Mesenchymal stem cell (in vitro differentiated cells and primary cell): ENCODE results near the gene PPIB.

Experiments used
- DNase-seq: peaks from one replicate; pipeline ENCODE4 v3.0.0-alpha.2; 2013
- H2AFZ ChIP-seq: one replicate; pipeline ENCODE4 v1.6.1; 2013; ENCODE audit warnings: low read depth, mild to moderate bottlenecking, control low read depth, inconsistent platforms, low read length, moderate library complexity
- H2AK5ac ChIP-seq: 2 replicates; pipeline ENCODE4 v1.6.1; 2013; ENCODE audit warnings: low read length, moderate library complexity, mild to moderate bottlenecking, inconsistent platforms; ENCODE audit not compliant: severe bottlenecking
- H2BK120ac ChIP-seq: one replicate; pipeline ENCODE4 v1.6.1; 2013; ENCODE audit warnings: low read depth, mild to moderate bottlenecking, inconsistent platforms, low read length, moderate library complexity
- H2BK12ac ChIP-seq, 2 experiments: one replicate each; pipeline ENCODE4 v1.6.1; 2013; ENCODE audit warnings: inconsistent platforms in 2 of 2, low read length in 2 of 2, mild to moderate bottlenecking in 2 of 2, moderate library complexity in 2 of 2, control low read depth in 1 of 2
- H2BK15ac ChIP-seq: one replicate; pipeline ENCODE4 v1.6.1; 2013; ENCODE audit warnings: mild to moderate bottlenecking, low read depth, inconsistent platforms; ENCODE audit not compliant: poor library complexity, severe bottlenecking
- H2BK5ac ChIP-seq: 2 replicates; pipeline ENCODE4 v1.6.1; 2013; ENCODE audit warnings: low read depth, mild to moderate bottlenecking, low read length, control low read depth, inconsistent platforms; ENCODE audit not compliant: poor library complexity, severe bottlenecking
- H3K14ac ChIP-seq, 2 experiments: one replicate each; pipeline ENCODE4 v1.6.1; 2013; ENCODE audit warnings: inconsistent platforms in 2 of 2, low read length in 2 of 2, control low read depth in 1 of 2, mild to moderate bottlenecking in 1 of 2, moderate library complexity in 1 of 2
- H3K18ac ChIP-seq, 2 experiments: one replicate each; pipeline ENCODE4 v1.6.1; 2013; ENCODE audit warnings: inconsistent platforms in 2 of 2, low read length in 2 of 2, control low read depth in 1 of 2, low read depth in 1 of 2, mild to moderate bottlenecking in 1 of 2
- H3K23ac ChIP-seq, 2 experiments: one replicate each; pipeline ENCODE4 v1.6.1; 2013; ENCODE audit warnings: inconsistent platforms in 2 of 2, low read length in 2 of 2, mild to moderate bottlenecking in 2 of 2, moderate library complexity in 2 of 2, control low read depth in 1 of 2
- H3K27ac ChIP-seq: 2 replicates; pipeline ENCODE4 v1.5.1; 2013; ENCODE audit warnings: mild to moderate bottlenecking, moderate library complexity, low read length, control low read depth, inconsistent platforms; ENCODE audit not compliant: poor library complexity, severe bottlenecking
- H3K27me3 ChIP-seq, 2 experiments: 2 replicates each; pipeline versions ENCODE4 v1.6.1 to v1.7.0; 2013; ENCODE audit warnings: low read length in 2 of 2, mild to moderate bottlenecking in 2 of 2, moderate library complexity in 2 of 2, control low read depth in 1 of 2, inconsistent platforms in 1 of 2; ENCODE audit not compliant: control insufficient read depth in 1 of 2, insufficient read depth in 1 of 2
- H3K36me3 ChIP-seq, 2 experiments: 2 replicates each; pipeline versions ENCODE4 v1.6.1 to v1.7.0; 2013; ENCODE audit warnings: low read length in 2 of 2, control low read depth in 1 of 2, inconsistent platforms in 1 of 2, low read depth in 1 of 2, mild to moderate bottlenecking in 1 of 2; ENCODE audit not compliant: insufficient read depth in 2 of 2, control insufficient read depth in 1 of 2
- H3K4ac ChIP-seq, 2 experiments: one replicate each; pipeline ENCODE4 v1.6.1; 2013; ENCODE audit warnings: inconsistent platforms in 2 of 2, low read length in 2 of 2, mild to moderate bottlenecking in 2 of 2, moderate library complexity in 2 of 2, control low read depth in 1 of 2, low read depth in 1 of 2
- H3K4me1 ChIP-seq: 2 replicates; pipeline ENCODE4 v1.6.1; 2013; ENCODE audit warnings: low read depth, low read length, control low read depth; ENCODE audit not compliant: control insufficient read depth, insufficient read depth
- H3K4me2 ChIP-seq: 2 replicates; pipeline ENCODE4 v1.6.1; 2013; ENCODE audit warnings: low read length, mild to moderate bottlenecking, inconsistent platforms; ENCODE audit not compliant: poor library complexity, severe bottlenecking
- H3K4me3 ChIP-seq, 2 experiments: 2 replicates each; pipeline versions ENCODE4 v1.5.1 to v1.7.0; 2013; ENCODE audit warnings: low read length in 2 of 2, mild to moderate bottlenecking in 2 of 2, control low read depth in 1 of 2, low read depth in 1 of 2; ENCODE audit not compliant: insufficient read depth in 1 of 2
- H3K79me1 ChIP-seq: replicated peaks from 2 replicates; pipeline ENCODE4 v1.6.1; 2013; ENCODE audit warnings: mild to moderate bottlenecking, control low read depth, low read length, inconsistent platforms; ENCODE audit not compliant: poor library complexity, severe bottlenecking
- H3K9ac ChIP-seq: 2 replicates; pipeline ENCODE4 v1.7.0; 2013; ENCODE audit warnings: mild to moderate bottlenecking, low read length, moderate library complexity
- H3K9me3 ChIP-seq: 2 replicates; pipeline ENCODE4 v1.7.0; 2013; ENCODE audit warnings: mild to moderate bottlenecking, low read length; ENCODE audit not compliant: control insufficient read depth
- H4K8ac ChIP-seq: one replicate; pipeline ENCODE4 v1.6.1; 2013; ENCODE audit warnings: inconsistent platforms, mild to moderate bottlenecking, low read length, moderate library complexity
- H4K91ac ChIP-seq: one replicate; pipeline ENCODE4 v1.6.1; 2013; ENCODE audit warnings: mild to moderate bottlenecking, low read length, inconsistent platforms
- WGBS: methylation state at CpG from one replicate; pipeline ENCODE4 v1.1.7; 2013; ENCODE audit warnings: mixed read lengths; 5-methylcytosine and 5-hydroxymethylcytosine counted together

PPIB gene

GRCh38 chr15:64131547-64131946, 31.3 kb downstream of the PPIB start:
- Histone ChIP-seq H3K79me1 (peaks cover 20% of the 10 kb centered on the region), H3K27ac (no peak overlapping the region), H3K4ac (no peak overlapping the region), H3K9me3 (no peaks in the 10 kb centered on the region), H2AK5ac (no peak overlapping the region), H4K8ac (no peak overlapping the region), H2BK15ac (no peak overlapping the region), H3K4me1 (peaks cover 5% of the 10 kb centered on the region), H2BK5ac (no peak overlapping the region), H2BK12ac (no peak overlapping the region), H3K36me3 (peaks cover 67 to 89% of the 10 kb centered on the region in 2 experiments), H3K4me2 (no peak overlapping the region), H3K18ac (no peak overlapping the region), H2BK120ac (no peak overlapping the region), H4K91ac (no peak overlapping the region), H2AFZ (no peak overlapping the region), H3K23ac (no peak overlapping the region), H3K9ac (no peak overlapping the region), H3K4me3 (no peak overlapping the region), H3K14ac (no peak overlapping the region), H3K27me3 (no peaks in the 10 kb centered on the region)
- DNase-seq, result no peak
- 96% methylated on average over 7 of the region's 7 CpGs for WGBS

GRCh38 chr15:64130159-64130558, 32.7 kb downstream of the PPIB start:
- Histone ChIP-seq H2BK120ac (no peak overlapping the region), H3K79me1 (peaks cover 20% of the 10 kb centered on the region), H2AFZ (no peak overlapping the region), H3K14ac (no peak overlapping the region), H2BK12ac (no peak overlapping the region), H3K36me3 (peaks cover 56 to 89% of the 10 kb centered on the region in 2 experiments), H3K4me2 (no peak overlapping the region), H3K4me3 (no peak overlapping the region), H3K4ac (no peak overlapping the region), H3K9me3 (no peaks in the 10 kb centered on the region), H2BK15ac (no peak overlapping the region), H3K27me3 (no peaks in the 10 kb centered on the region), H2AK5ac (no peak overlapping the region), H3K27ac (no peak overlapping the region), H3K9ac (no peak overlapping the region), H3K18ac (no peak overlapping the region), H4K91ac (no peak overlapping the region), H3K23ac (no peak overlapping the region), H3K4me1 (peaks cover 5% of the 10 kb centered on the region), H4K8ac (no peak overlapping the region), H2BK5ac (no peak overlapping the region)
- no peak for DNase-seq
- WGBS, result 97% methylated on average over 2 of the region's 3 CpGs

- Histone ChIP-seq H3K23ac (no peak overlapping the region), H2AFZ (no peak overlapping the region), H2BK15ac (no peak overlapping the region), H3K36me3 (peaks cover 40 to 88% of the 10 kb centered on the region in 2 experiments), H2BK120ac (no peak overlapping the region), H3K4me2 (no peak overlapping the region), H3K14ac (no peak overlapping the region), H2AK5ac (no peak overlapping the region), H3K4ac (no peak overlapping the region), H3K27ac (no peak overlapping the region), H2BK12ac (no peak overlapping the region), H4K91ac (no peak overlapping the region), H3K9me3 (no peaks in the 10 kb centered on the region), H3K27me3 (no peaks in the 10 kb centered on the region), H3K79me1 (peaks cover 17% of the 10 kb centered on the region), H3K4me1 (no peaks in the 10 kb centered on the region), H4K8ac (no peak overlapping the region), H3K9ac (no peak overlapping the region), H3K18ac (no peak overlapping the region), H2BK5ac (no peak overlapping the region), H3K4me3 (no peak overlapping the region)
- 85% methylated on average over 2 of the region's 6 CpGs for WGBS
- DNase-seq, result no peak
Observed at GRCh38 chr15:64127521-64128270, 35.1 kb downstream of the PPIB start.

GRCh38 chr15:64125978-64126377, 36.8 kb downstream of the PPIB start:
- Histone ChIP-seq H3K4me2 (no peak overlapping the region), H3K18ac (no peak overlapping the region), H4K8ac (no peak overlapping the region), H3K4me1 (no peaks in the 10 kb centered on the region), H3K9ac (no peak overlapping the region), H2AFZ (no peak overlapping the region), H3K27ac (no peak overlapping the region), H3K4ac (no peak overlapping the region), H3K4me3 (no peak overlapping the region), H2BK12ac (no peak overlapping the region), H2BK15ac (no peak overlapping the region), H2AK5ac (no peak overlapping the region), H2BK5ac (no peak overlapping the region), H2BK120ac (no peak overlapping the region), H4K91ac (no peak overlapping the region), H3K79me1 (peaks cover 16% of the 10 kb centered on the region), H3K23ac (no peak overlapping the region), H3K14ac (no peak overlapping the region), H3K36me3 (peaks cover 31 to 88% of the 10 kb centered on the region in 2 experiments), H3K27me3 (no peaks in the 10 kb centered on the region), H3K9me3 (no peaks in the 10 kb centered on the region)
- 67% methylated on average over 3 of the region's 3 CpGs for WGBS
- no peak for DNase-seq
